ENCODE data around the gene CNTN2. TPM values are rescaled to one million over a fixed set of nuclear protein-coding genes. Genes with fewer than 3 reads are reported as not detected.

CNTN2 gene
- total RNA-seq, 4 donors from 2014 or later = 2.7 to 18.3 (median 6.0) TPM

- no peak overlapping the region for H3K4me3 ChIP-seq (ENCODE audit: low read depth, poor library complexity, severe bottlenecking)
- DNase-seq (ENCODE audit: low spot score in 2 of 2) = no peak
- intact Hi-C loops (cut with DNase I; ENCODE audit: low total_unique reads) = no loop called here
- 80 to 83% methylated on average over 6 of the region's 6 CpGs for WGBS, 2 donors
- TF ChIP-seq POLR2A (IDR thresholded peaks at IDR 0.05) = no peak
Measured at GRCh38 chr1:205026181-205026580, 16.8 kb upstream of the CNTN2 start.

GRCh38 chr1:205028390-205028789 lies 14.6 kb upstream of the CNTN2 start:
- no peak for DNase-seq (ENCODE audit: low spot score in 2 of 2)
- intact Hi-C loops (cut with DNase I; ENCODE audit: low total_unique reads) = no loop called here
- TF ChIP-seq POLR2A (IDR thresholded peaks at IDR 0.05) (no peak), CTCF (IDR thresholded peaks at IDR 0.05) (no peak)
- H3K4me3 ChIP-seq (ENCODE audit: low read depth, poor library complexity, severe bottlenecking) = no peak overlapping the region
- WGBS, 2 donors = 54% methylated on average over 7 of the region's 7 CpGs

- no peak for DNase-seq (ENCODE audit: low spot score in 2 of 2)
- 62 to 64% methylated on average over 4 of the region's 4 CpGs for WGBS, 2 donors
- no peak overlapping the region for H3K4me3 ChIP-seq (ENCODE audit: low read depth, poor library complexity, severe bottlenecking)
- no peak for TF ChIP-seq CTCF (IDR thresholded peaks at IDR 0.05)
- no peak for TF ChIP-seq POLR2A (IDR thresholded peaks at IDR 0.05)
- intact Hi-C loops (cut with DNase I; ENCODE audit: low total_unique reads) = no loop called here
Measured at GRCh38 chr1:205028924-205029323, 14.1 kb upstream of the CNTN2 start.

- DNase-seq (ENCODE audit: low spot score in 2 of 2) = no peak
- intact Hi-C loops (cut with DNase I; ENCODE audit: low total_unique reads) = no loop called here
- TF ChIP-seq CTCF (IDR thresholded peaks at IDR 0.05) = no peak
- no peak overlapping the region for H3K4me3 ChIP-seq (ENCODE audit: low read depth, poor library complexity, severe bottlenecking)
- WGBS, 2 donors = 65 to 71% methylated on average over 6 of the region's 6 CpGs
Measured at GRCh38 chr1:205030241-205030640, 12.8 kb upstream of the CNTN2 start.

GRCh38 chr1:205030896-205031295 lies 12.1 kb upstream of the CNTN2 start:
- intact Hi-C loops (cut with DNase I; ENCODE audit: low total_unique reads) = no loop called here

GRCh38 chr1:205032508-205032907 lies 10.5 kb upstream of the CNTN2 start:
- no peak overlapping the region for H3K4me3 ChIP-seq (ENCODE audit: low read depth, poor library complexity, severe bottlenecking)
- 81 to 84% methylated on average over 7 of the region's 7 CpGs for WGBS, 2 donors
- no peak for DNase-seq (ENCODE audit: low spot score in 2 of 2)
- TF ChIP-seq CTCF (IDR thresholded peaks at IDR 0.05) = no peak
- TF ChIP-seq POLR2A (IDR thresholded peaks at IDR 0.05) = no peak
- intact Hi-C loops (cut with DNase I; ENCODE audit: low total_unique reads) = no loop called here

More at GRCh38 chr1:205030896-205031295, 12.1 kb upstream of the CNTN2 start:
- no peak for TF ChIP-seq POLR2A (IDR thresholded peaks at IDR 0.05)
- no peak for TF ChIP-seq CTCF (IDR thresholded peaks at IDR 0.05)
- 53 to 60% methylated on average over 9 to 11 of the region's 11 CpGs for WGBS, 2 donors
- no peak overlapping the region for H3K4me3 ChIP-seq (ENCODE audit: low read depth, poor library complexity, severe bottlenecking)
- no peak for DNase-seq (ENCODE audit: low spot score in 2 of 2)
